Effector memory CD4-positive, alpha-beta T cell (primary cell): ENCODE data around the gene RFX8.

Source experiments
- DNase-seq, 3 donors: peaks; one replicate each; pipeline ENCODE4 v3.0.0-alpha.2; 2020
- H3K27ac ChIP-seq: 2 replicates; pipeline ENCODE4 v1.7.0; 2013; ENCODE audit warnings: mild to moderate bottlenecking, low read length, moderate library complexity; ENCODE audit not compliant: insufficient read depth, poor library complexity, severe bottlenecking
- H3K27me3 ChIP-seq: replicated peaks from 2 replicates; pipeline ENCODE4 v1.7.0; 2013; ENCODE audit warnings: mild to moderate bottlenecking, low read length; ENCODE audit not compliant: insufficient read depth, control insufficient read depth, poor library complexity, severe bottlenecking
- H3K36me3 ChIP-seq: 2 replicates; pipeline ENCODE4 v1.7.0; 2013; ENCODE audit warnings: mild to moderate bottlenecking, low read length, moderate library complexity; ENCODE audit not compliant: control insufficient read depth, insufficient read depth
- H3K4me1 ChIP-seq: 2 replicates; pipeline ENCODE4 v1.7.0; 2013; ENCODE audit warnings: low read length, mild to moderate bottlenecking; ENCODE audit not compliant: control insufficient read depth, insufficient read depth, poor library complexity, severe bottlenecking
- H3K4me3 ChIP-seq: 2 replicates; pipeline ENCODE4 v1.7.0; 2013; ENCODE audit warnings: low read length, low read depth, mild to moderate bottlenecking; ENCODE audit not compliant: insufficient read depth, poor library complexity, severe bottlenecking
- H3K9me3 ChIP-seq: 2 replicates; pipeline ENCODE4 v1.7.0; 2013; ENCODE audit warnings: mild to moderate bottlenecking, low read length, moderate library complexity; ENCODE audit not compliant: control insufficient read depth

RFX8 gene

DNA sequence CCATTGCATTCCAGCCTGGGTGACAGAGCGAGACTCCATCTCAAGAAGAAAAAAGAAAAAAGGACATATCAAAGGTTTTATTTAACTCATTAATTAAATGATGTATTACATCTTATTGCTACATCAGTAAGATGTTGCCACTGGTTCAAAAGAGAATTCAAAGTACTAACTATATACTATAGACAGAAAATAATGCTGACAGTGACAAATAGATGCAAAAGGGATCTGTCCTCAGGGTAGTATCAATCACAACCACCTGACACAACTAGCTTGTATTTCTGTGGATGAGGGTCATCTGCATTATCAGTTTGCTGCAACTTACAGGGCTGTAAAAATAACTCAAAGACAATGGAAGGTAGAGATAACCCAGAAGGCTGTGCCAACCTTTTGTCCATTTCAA, 71.2 kb downstream of the RFX8 start:
- Histone ChIP-seq H3K4me1 (no peaks in the 10 kb centered on the region), H3K27ac (no peak overlapping the region), H3K36me3 (no peaks in the 10 kb centered on the region), H3K27me3 (no peaks in the 10 kb centered on the region), H3K9me3 (no peaks in the 10 kb centered on the region), H3K4me3 (no peak overlapping the region)
- DNase-seq = no peak

DNA sequence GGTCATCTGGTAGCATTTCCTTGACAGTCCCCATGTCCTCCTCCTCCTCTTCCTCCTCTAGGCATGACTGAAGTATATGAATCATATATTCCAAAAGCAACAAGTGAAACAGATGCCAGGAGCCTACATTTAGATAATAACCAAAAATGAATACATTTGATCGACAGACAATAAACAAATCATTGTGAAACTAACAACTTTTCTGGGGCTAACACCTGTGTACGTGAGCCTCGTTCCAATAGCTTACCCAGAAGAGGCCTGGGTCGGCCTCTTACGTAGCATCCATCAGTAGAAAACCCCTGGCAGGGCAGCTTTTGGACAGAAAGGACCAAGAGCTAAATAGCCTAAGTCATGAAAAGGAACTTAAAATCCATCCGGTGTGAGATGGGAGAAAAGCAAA, 72.3 kb downstream of the RFX8 start:
- Histone ChIP-seq H3K36me3 (no peaks in the 10 kb centered on the region), H3K27me3 (no peaks in the 10 kb centered on the region), H3K4me1 (no peaks in the 10 kb centered on the region), H3K9me3 (no peaks in the 10 kb centered on the region), H3K4me3 (no peak overlapping the region), H3K27ac (no peak overlapping the region)
- DNase-seq = no peak

DNA sequence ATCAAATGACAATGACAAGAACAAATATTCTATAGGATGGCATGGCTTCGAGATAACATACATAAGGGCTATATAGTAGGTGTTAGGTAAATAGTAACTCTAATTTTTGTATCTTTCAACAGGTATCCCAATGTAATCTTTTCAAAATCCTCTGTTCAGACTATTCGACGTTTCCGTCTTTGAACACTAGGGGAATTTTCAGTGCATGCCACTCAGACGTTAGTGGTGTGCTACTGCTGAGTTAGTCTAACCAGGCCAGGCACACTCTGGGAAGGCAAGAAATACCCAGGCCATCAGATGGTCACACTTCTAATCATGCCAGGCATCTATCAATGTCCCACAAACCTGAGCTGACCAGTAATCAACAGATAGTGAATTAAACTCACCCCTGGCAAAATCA, 73.0 kb downstream of the RFX8 start:
- no peak overlapping the region for H3K27ac ChIP-seq
- no peaks in the 10 kb centered on the region for H3K27me3 ChIP-seq
- H3K4me3 ChIP-seq = no peak overlapping the region
- DNase-seq = no peak
- H3K36me3 ChIP-seq = no peaks in the 10 kb centered on the region
- no peaks in the 10 kb centered on the region for H3K9me3 ChIP-seq
- no peaks in the 10 kb centered on the region for H3K4me1 ChIP-seq

DNA sequence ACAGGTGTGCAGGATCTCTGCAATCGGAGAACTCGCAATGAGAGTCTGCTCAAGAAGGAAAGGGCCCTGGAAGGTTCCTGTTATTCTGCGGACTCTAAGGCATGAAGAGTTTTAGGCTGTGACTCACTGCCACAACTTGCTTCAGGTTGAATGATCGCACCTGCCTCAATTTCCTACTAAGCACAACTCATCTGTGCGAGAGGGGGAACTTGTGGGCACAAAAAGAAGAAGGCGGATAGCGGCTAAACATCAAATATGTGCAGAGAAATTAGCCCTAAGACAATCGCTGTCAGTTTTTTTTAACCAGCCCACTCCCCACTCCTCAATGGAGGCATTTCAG, 73.6 kb downstream of the RFX8 start:
- H3K27me3 ChIP-seq = no peaks in the 10 kb centered on the region
- H3K36me3 ChIP-seq = no peaks in the 10 kb centered on the region
- H3K9me3 ChIP-seq = no peaks in the 10 kb centered on the region
- DNase-seq = no peak
- H3K4me3 ChIP-seq = no peak overlapping the region
- no peaks in the 10 kb centered on the region for H3K4me1 ChIP-seq
- H3K27ac ChIP-seq = no peak overlapping the region

DNA sequence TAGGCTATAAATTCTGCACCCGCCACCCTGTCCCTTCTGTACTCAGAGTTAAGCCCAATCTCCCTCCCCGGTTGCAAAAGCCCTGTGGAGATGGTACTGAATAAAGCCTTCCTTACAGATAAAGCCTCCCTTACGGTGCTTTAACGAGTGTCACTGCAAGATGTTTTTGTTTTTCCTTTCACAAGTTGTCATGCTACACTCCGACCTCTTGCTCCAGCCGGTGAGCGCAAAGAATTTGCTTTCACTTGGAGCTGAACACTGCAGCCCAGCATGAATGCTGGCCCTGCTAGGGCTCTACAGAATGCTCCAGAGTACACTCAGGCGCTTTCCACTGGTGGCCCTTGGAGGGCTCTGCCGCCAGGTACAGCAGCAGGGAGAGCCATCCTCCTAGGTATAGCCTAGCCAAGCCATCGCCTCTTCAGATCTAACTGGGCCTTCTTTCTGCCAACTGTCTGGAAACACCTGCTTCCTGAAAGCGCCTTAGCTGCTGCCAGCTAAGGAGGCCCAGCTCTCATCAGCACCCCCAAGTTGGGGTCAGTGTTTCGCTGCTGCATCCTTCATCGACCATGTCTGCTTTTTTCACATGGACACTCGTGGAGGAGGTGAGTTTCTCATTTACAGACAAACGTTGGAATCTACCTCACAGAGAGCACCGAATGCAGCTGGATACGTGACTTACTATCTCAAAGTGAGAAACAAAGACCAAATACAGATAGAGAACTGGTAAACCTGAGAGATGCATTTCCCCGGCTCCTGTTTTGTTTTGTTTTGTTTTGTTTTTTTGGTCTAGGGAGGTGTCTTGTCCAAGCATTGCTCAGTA, 74.2 kb downstream of the RFX8 start:
- Histone ChIP-seq H3K4me1 (no peaks in the 10 kb centered on the region), H3K36me3 (no peaks in the 10 kb centered on the region), H3K27me3 (no peaks in the 10 kb centered on the region), H3K9me3 (no peaks in the 10 kb centered on the region), H3K27ac (no peak overlapping the region), H3K4me3 (no peak overlapping the region)
- no peak for DNase-seq

DNA sequence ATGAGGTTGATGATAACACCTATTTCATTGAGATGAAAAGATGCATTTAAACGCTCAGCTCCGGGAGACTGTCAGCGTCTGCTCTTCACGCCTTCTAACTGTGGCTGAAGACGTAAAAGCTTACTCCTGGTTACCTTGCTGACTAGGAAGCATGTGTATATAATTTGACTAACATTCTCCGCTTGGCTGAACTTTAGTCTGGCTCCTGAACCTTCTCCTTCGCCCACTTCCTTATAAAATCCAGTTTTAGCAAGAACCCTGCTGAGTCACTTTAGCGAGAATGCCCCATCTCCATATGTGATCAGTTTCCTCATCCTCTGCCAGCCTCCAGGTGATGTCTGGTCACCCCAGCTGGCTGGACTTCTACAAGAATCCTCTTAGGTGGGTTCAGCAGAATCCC, 74.9 kb downstream of the RFX8 start:
- Histone ChIP-seq H3K4me1 (no peaks in the 10 kb centered on the region), H3K27ac (no peak overlapping the region), H3K36me3 (no peaks in the 10 kb centered on the region), H3K27me3 (no peaks in the 10 kb centered on the region), H3K4me3 (no peak overlapping the region), H3K9me3 (no peaks in the 10 kb centered on the region)
- DNase-seq = no peak

DNA sequence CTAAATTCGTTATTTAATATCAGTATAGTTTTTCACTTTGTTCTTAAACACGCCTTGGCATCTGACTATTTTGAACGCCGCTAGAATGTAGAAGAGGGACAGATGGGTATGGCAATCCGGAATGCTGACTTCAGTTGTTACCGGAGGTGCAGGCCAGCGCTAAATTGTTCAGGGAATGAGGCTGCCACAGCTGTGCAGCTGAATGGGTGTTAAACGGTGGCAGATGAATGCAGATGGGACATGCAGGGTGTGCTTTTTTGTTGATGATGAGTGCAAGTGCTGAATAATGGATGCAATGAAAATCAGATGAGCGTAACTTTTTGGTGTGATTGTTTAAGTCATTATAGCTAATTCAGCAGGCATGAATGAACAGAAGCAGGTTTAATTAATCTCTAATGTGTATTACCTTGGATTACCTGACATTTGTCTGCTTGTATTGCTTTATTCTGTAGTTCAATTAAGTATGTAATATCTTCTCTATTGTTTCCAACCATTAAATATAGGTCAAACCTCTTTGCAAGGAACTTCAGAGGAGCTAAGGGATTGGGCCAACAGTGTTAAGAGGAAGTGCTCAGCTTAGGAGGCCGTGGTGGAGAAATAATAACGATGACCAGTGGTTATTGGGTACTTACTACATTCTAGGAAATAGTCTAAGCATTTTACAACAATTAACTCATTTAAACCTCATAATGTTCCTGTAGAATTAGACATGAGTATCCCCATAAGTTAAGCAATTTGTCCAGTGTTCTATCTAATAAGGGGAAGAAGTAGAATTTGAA, 75.7 kb downstream of the RFX8 start:
- H3K4me1 ChIP-seq = no peaks in the 10 kb centered on the region
- DNase-seq = no peak
- no peaks in the 10 kb centered on the region for H3K36me3 ChIP-seq
- no peaks in the 10 kb centered on the region for H3K27me3 ChIP-seq
- H3K4me3 ChIP-seq = no peak overlapping the region
- H3K27ac ChIP-seq = no peak overlapping the region
- H3K9me3 ChIP-seq = no peaks in the 10 kb centered on the region

DNA sequence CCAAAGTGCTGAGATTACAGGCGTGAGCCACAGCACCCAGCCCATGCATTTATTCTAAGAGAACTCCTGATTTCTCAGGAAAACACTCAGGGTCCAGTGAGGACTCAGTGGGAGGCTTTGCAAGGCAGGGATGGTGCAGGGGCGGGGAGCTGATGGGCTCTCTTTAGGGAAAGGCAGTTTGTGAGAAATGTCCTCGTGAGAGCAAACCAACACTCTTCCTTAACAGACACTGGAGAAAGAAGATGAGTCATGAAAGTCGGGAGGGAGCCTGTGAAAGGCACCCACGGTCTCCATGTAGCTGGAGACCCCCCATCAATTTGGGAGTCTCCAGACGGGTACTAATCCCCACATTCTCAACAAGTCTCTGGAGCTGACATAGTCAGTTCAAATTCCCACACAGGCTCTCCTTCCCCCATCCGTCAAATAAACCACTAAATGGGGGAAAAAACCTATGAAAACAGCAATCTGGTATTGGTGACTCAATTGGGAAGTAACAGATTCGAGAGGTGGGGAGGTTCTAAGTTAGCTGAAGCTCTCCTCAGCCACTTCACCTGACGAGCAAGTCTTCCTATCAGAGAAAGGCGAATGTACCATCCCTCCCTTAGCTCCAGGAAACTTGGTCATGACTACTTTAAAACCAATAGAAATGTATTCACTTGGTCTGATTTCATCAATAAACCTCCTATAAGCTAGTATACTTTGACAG, 76.6 kb downstream of the RFX8 start:
- H3K27me3 ChIP-seq = no peaks in the 10 kb centered on the region
- no peak for DNase-seq
- H3K9me3 ChIP-seq = no peaks in the 10 kb centered on the region
- no peaks in the 10 kb centered on the region for H3K4me1 ChIP-seq
- H3K4me3 ChIP-seq = no peak overlapping the region
- no peaks in the 10 kb centered on the region for H3K36me3 ChIP-seq
- no peak overlapping the region for H3K27ac ChIP-seq

DNA sequence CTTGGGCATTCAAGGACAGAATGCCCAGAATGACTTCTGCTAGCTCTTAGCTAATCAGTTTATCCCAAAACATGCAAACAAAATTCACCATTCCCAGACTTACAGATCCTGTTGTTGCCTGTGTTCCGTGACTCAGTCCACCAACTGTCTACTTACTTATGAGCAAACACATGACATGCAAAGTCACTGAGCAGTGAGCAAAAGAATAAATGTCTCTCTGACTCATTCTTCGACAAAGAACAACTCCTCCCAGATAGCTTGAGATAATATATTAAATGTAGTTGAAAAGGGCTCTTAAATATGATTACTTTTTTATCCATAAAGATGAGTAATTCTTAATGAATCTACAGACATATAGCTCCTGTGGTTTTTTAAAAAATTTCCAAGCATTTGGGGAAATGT, 78.6 kb downstream of the RFX8 start:
- no peak overlapping the region for H3K27ac ChIP-seq
- DNase-seq = no peak
- H3K4me3 ChIP-seq = no peak overlapping the region
- no peaks in the 10 kb centered on the region for H3K36me3 ChIP-seq
- no peaks in the 10 kb centered on the region for H3K27me3 ChIP-seq
- no peaks in the 10 kb centered on the region for H3K4me1 ChIP-seq
- H3K9me3 ChIP-seq = no peaks in the 10 kb centered on the region
